ENCODE results near the gene TARS1. TPM values are rescaled to one million over a fixed set of nuclear protein-coding genes. Genes with fewer than 3 reads are reported as not detected.

Gene TARS1
- 130 and 147 TPM in 2 replicates for total RNA-seq

GRCh38 chr5:33440482-33441240, at the start of gene TARS1:
Gene TARS1 (plus strand): TSS chr5:33440965. CDS start chr5:33441087, 122 bp downstream.

